OCI-LY3 (cell line): Measurements from ENCODE around the gene CDCP1.

Experiments
- H2AFZ ChIP-seq: fragments of 200-600, 300-600 bp; shearing (Covaris generic); 2 replicates; pipeline ENCODE4 v1.6.0; 2014; ENCODE audit warnings: antibody characterized with exemption, low read depth, low read length
- H3K27ac ChIP-seq: fragments of 200-600, 300-600 bp; sonication (generic); 2 replicates; pipeline ENCODE4 v1.5.1; 2014; ENCODE audit warnings: mild to moderate bottlenecking, low read length, moderate library complexity, mixed read lengths
- H3K27me3 ChIP-seq: fragments of 200-600, 300-600 bp; sonication (generic); 2 replicates; pipeline ENCODE4 v1.6.1; 2014; ENCODE audit warnings: low read depth, low read length, mixed read lengths
- H3K36me3 ChIP-seq: fragments of 200-600, 300-600 bp; sonication (generic); replicated peaks from 2 replicates; pipeline ENCODE3; 2014; ENCODE audit warnings: low read depth, low read length, mixed read lengths
- H3K4me1 ChIP-seq: fragments of 300-600, 200-600 bp; sonication (generic); 2 replicates; pipeline ENCODE4 v1.6.1; 2014; ENCODE audit warnings: low read length, mixed read lengths
- H3K4me2 ChIP-seq: fragments of 200-600, 300-600 bp; sonication (generic); 2 replicates; pipeline ENCODE4 v1.6.1; 2014; ENCODE audit warnings: low read length, mixed read lengths
- H3K4me3 ChIP-seq: fragments of 300-600, 200-600 bp; sonication (generic); 2 replicates; pipeline ENCODE4 v1.5.1; 2014; ENCODE audit warnings: antibody characterized with exemption, mild to moderate bottlenecking, low read length, moderate library complexity
- H3K79me2 ChIP-seq: fragments of 300-600, 200-600 bp; shearing (Covaris generic); 2 replicates; pipeline ENCODE4 v1.6.1; 2014; ENCODE audit warnings: mild to moderate bottlenecking, low read length, mixed read lengths
- H3K9ac ChIP-seq: fragments of 300-600, 200-600 bp; shearing (Covaris generic); 2 replicates; pipeline ENCODE4 v1.6.0; 2014; ENCODE audit warnings: mild to moderate bottlenecking, low read length, moderate library complexity
- H3K9me3 ChIP-seq: fragments of 200-600, 300-600 bp; shearing (Covaris generic); 2 replicates; pipeline ENCODE4 v1.6.1; 2014; ENCODE audit warnings: low read length, mixed read lengths; ENCODE audit not compliant: insufficient read depth
- H4K20me1 ChIP-seq: fragments of 200-600, 300-600 bp; sonication (generic); 2 replicates; pipeline ENCODE4 v1.6.1; 2016; ENCODE audit warnings: low read length, mixed read lengths; ENCODE audit not compliant: insufficient read depth
- CTCF ChIP-seq: fragments of 200-600, 300-600 bp; sonication (generic); IDR thresholded peaks from 2 replicates; pipeline ENCODE4 v1.5.1; 2014; ENCODE audit warnings: antibody characterized with exemption, low read length, low read depth
- EZH2phosphoT487 ChIP-seq: fragments of 200-600 bp; shearing (Covaris generic); IDR thresholded peaks from 2 replicates; pipeline ENCODE4 v1.6.1; 2018; ENCODE audit warnings: antibody characterized with exemption, mixed run types, low read depth

The CDCP1 gene

GRCh38 chr3:45176912-45177311 is 30.7 kb upstream of the CDCP1 start:
- H3K4me1 ChIP-seq = no peaks in the 10 kb centered on the region
- no peaks in the 10 kb centered on the region for H4K20me1 ChIP-seq
- no peaks in the 10 kb centered on the region for H3K9me3 ChIP-seq
- peaks cover 52% of the 10 kb centered on the region for H3K27me3 ChIP-seq
- no peak overlapping the region for H3K4me3 ChIP-seq
- TF ChIP-seq CTCF = no peak
- TF ChIP-seq EZH2phosphoT487 = no peak
- H3K79me2 ChIP-seq = no peaks in the 10 kb centered on the region
- no peak overlapping the region for H3K27ac ChIP-seq
- no peaks in the 10 kb centered on the region for H3K36me3 ChIP-seq
- H3K4me2 ChIP-seq = no peak overlapping the region
- H2AFZ ChIP-seq = no peak overlapping the region
- H3K9ac ChIP-seq = no peak overlapping the region

- H3K4me3 ChIP-seq = no peak overlapping the region
- no peak for TF ChIP-seq CTCF
- TF ChIP-seq EZH2phosphoT487 = no peak
- H3K79me2 ChIP-seq = no peaks in the 10 kb centered on the region
- H4K20me1 ChIP-seq = no peaks in the 10 kb centered on the region
- peaks cover 42% of the 10 kb centered on the region for H3K27me3 ChIP-seq
- no peaks in the 10 kb centered on the region for H3K36me3 ChIP-seq
- H3K9me3 ChIP-seq = no peaks in the 10 kb centered on the region
- H3K9ac ChIP-seq = no peak overlapping the region
- H3K27ac ChIP-seq = no peak overlapping the region
- no peak overlapping the region for H2AFZ ChIP-seq
- no peak overlapping the region for H3K4me2 ChIP-seq
- no peaks in the 10 kb centered on the region for H3K4me1 ChIP-seq
Observed at GRCh38 chr3:45174234-45174633, 28.1 kb upstream of the CDCP1 start.

GRCh38 chr3:45173776-45174175 is 27.6 kb upstream of the CDCP1 start:
- no peak overlapping the region for H2AFZ ChIP-seq
- no peak overlapping the region for H3K27ac ChIP-seq
- no peak overlapping the region for H3K4me2 ChIP-seq
- H3K4me3 ChIP-seq = no peak overlapping the region
- H3K79me2 ChIP-seq = no peaks in the 10 kb centered on the region
- H3K9me3 ChIP-seq = no peaks in the 10 kb centered on the region
- TF ChIP-seq CTCF (no peak), EZH2phosphoT487 (no peak)
- H3K9ac ChIP-seq = no peak overlapping the region
- H3K4me1 ChIP-seq = no peaks in the 10 kb centered on the region
- no peaks in the 10 kb centered on the region for H4K20me1 ChIP-seq
- peaks cover 40% of the 10 kb centered on the region for H3K27me3 ChIP-seq
- no peaks in the 10 kb centered on the region for H3K36me3 ChIP-seq

- H2AFZ ChIP-seq = no peak overlapping the region
- TF ChIP-seq CTCF (no peak), EZH2phosphoT487 (no peak)
- H4K20me1 ChIP-seq = no peaks in the 10 kb centered on the region
- H3K9me3 ChIP-seq = no peaks in the 10 kb centered on the region
- peaks cover 33% of the 10 kb centered on the region for H3K27me3 ChIP-seq
- no peak overlapping the region for H3K4me2 ChIP-seq
- H3K9ac ChIP-seq = no peak overlapping the region
- H3K4me1 ChIP-seq = no peaks in the 10 kb centered on the region
- H3K79me2 ChIP-seq = no peaks in the 10 kb centered on the region
- H3K36me3 ChIP-seq = no peaks in the 10 kb centered on the region
- no peak overlapping the region for H3K4me3 ChIP-seq
- H3K27ac ChIP-seq = no peak overlapping the region
Observed at GRCh38 chr3:45171283-45171682, 25.1 kb upstream of the CDCP1 start.
